Activated effector memory CD4-positive, alpha-beta T cell treated with anti-CD3 and anti-CD28 coated beads, Interleukin-2, amount 50 U/mL, for 16 hours (primary cell): ENCODE results near the gene SAMD11.
A peak's percentile ranks its signal among the peaks of the same experiment; 100 is the strongest.
"Not testable (repeated sequence)": the region's sequence is repeated elsewhere in the genome, so short reads cannot be mapped to it uniquely, and the experiment has no call there.

Experiments used
- DNase-seq: peaks from one replicate; pipeline ENCODE4 v3.0.0-alpha.2; 2020

The SAMD11 gene

GRCh38 chr1:923131-923990, at the start of gene SAMD11:
TSS of gene SAMD11 (plus strand) at chr1:923923. CDS start at chr1:924432, 509 bp downstream.
- DNase-seq, result peak; percentile 86

GRCh38 chr1:876428-877208, 47.1 kb upstream of the SAMD11 start:
- DNase-seq, result not testable (repeated sequence)

GRCh38 chr1:877209-877986, 46.3 kb upstream of the SAMD11 start:
- DNase-seq, result not testable (repeated sequence)

GRCh38 chr1:880511-880910, 43.2 kb upstream of the SAMD11 start:
- DNase-seq, result not testable (repeated sequence)

- DNase-seq, result not testable (repeated sequence)
Measured at GRCh38 chr1:880915-881314, 42.8 kb upstream of the SAMD11 start.

GRCh38 chr1:886311-886710, 37.4 kb upstream of the SAMD11 start:
- DNase-seq, result no peak

- no peak for DNase-seq
Measured at GRCh38 chr1:886760-887159, 37.0 kb upstream of the SAMD11 start.

- no peak for DNase-seq
Measured at GRCh38 chr1:888297-888696, 35.4 kb upstream of the SAMD11 start.

- DNase-seq, result not testable (repeated sequence)
Measured at GRCh38 chr1:889774-890173, 33.9 kb upstream of the SAMD11 start.

- DNase-seq, result not testable (repeated sequence)
Measured at GRCh38 chr1:890234-890633, 33.5 kb upstream of the SAMD11 start.

GRCh38 chr1:890661-891060, 33.1 kb upstream of the SAMD11 start:
- no peak for DNase-seq

GRCh38 chr1:897226-897625, 26.5 kb upstream of the SAMD11 start:
- DNase-seq, result no peak

- DNase-seq, result not testable (repeated sequence)
Measured at GRCh38 chr1:897951-898350, 25.8 kb upstream of the SAMD11 start.

GRCh38 chr1:899636-900317, 23.9 kb upstream of the SAMD11 start:
- no peak for DNase-seq

- DNase-seq, result no peak
Measured at GRCh38 chr1:901108-901859, 22.4 kb upstream of the SAMD11 start.

- DNase-seq, result no peak
Measured at GRCh38 chr1:902802-903201, 20.9 kb upstream of the SAMD11 start.

- DNase-seq, result no peak
Measured at GRCh38 chr1:903305-903704, 20.4 kb upstream of the SAMD11 start.

GRCh38 chr1:903721-904271, 19.9 kb upstream of the SAMD11 start:
- peak; percentile 59 for DNase-seq

- peak; percentile 94 for DNase-seq
Measured at GRCh38 chr1:904310-904950, 19.3 kb upstream of the SAMD11 start.

- DNase-seq, result peak; percentile 69
Measured at GRCh38 chr1:905071-905749, 18.5 kb upstream of the SAMD11 start.
